RWPE2 (cell line): ENCODE results near the gene CGNL1.

Experiments
- ATAC-seq: fragments of 200-7000 bp; cut with Tn5 transposase; 3 replicates; pipeline ENCODE4 v1.9.1; 2021; ENCODE audit warnings: low read depth
- DNase-seq: peaks from one replicate; pipeline ENCODE4 v3.0.0-alpha.2; 2020; ENCODE audit warnings: low spot score
- H3K27ac ChIP-seq: fragments of 450-650 bp; 2 replicates; pipeline ENCODE4 v1.5.1; 2017; ENCODE audit warnings: mild to moderate bottlenecking; ENCODE audit not compliant: poor library complexity, severe bottlenecking
- H3K27me3 ChIP-seq: fragments of 250-450 bp; sonication (Bioruptor Pico); 2 replicates; pipeline ENCODE4 v1.5.1; 2021; ENCODE audit warnings: mild to moderate bottlenecking, moderate library complexity; ENCODE audit not compliant: insufficient read depth, poor library complexity, severe bottlenecking
- H3K36me3 ChIP-seq: fragments of 250-450 bp; sonication (Bioruptor Pico); 2 replicates; pipeline ENCODE4 v1.5.1; 2020; ENCODE audit warnings: low read depth, mild to moderate bottlenecking, moderate library complexity
- H3K4me1 ChIP-seq: fragments of 250-450 bp; sonication (Bioruptor Pico); 2 replicates; pipeline ENCODE4 v1.5.1; 2021; ENCODE audit warnings: mild to moderate bottlenecking, moderate library complexity; ENCODE audit not compliant: insufficient read depth, poor library complexity, severe bottlenecking
- H3K4me3 ChIP-seq: fragments of 250-450 bp; sonication (Bioruptor Pico); 2 replicates; pipeline ENCODE4 v1.5.1; 2021; ENCODE audit warnings: mild to moderate bottlenecking, moderate library complexity; ENCODE audit not compliant: severe bottlenecking
- H3K9me3 ChIP-seq: fragments of 250-450 bp; sonication (Bioruptor Pico); 2 replicates; pipeline ENCODE4 v1.5.1; 2021; ENCODE audit warnings: mild to moderate bottlenecking, moderate library complexity; ENCODE audit not compliant: severe bottlenecking
- CTCF ChIP-seq: fragments of 450-650 bp; IDR thresholded peaks from one replicate; pipeline ENCODE4 v1.5.1; 2017; ENCODE audit warnings: mild to moderate bottlenecking, moderate library complexity; ENCODE audit not compliant: poor library complexity, severe bottlenecking

CGNL1 gene

GRCh38 chr15:57557810-57558209, 181.5 kb downstream of the CGNL1 start:
- TF ChIP-seq CTCF: no peak
- no peaks in the 10 kb centered on the region for H3K27me3 ChIP-seq
- peaks cover 21% of the 10 kb centered on the region for H3K4me1 ChIP-seq
- H3K9me3 ChIP-seq: no peaks in the 10 kb centered on the region
- H3K36me3 ChIP-seq: no peaks in the 10 kb centered on the region
- no peak overlapping the region for H3K4me3 ChIP-seq
- H3K27ac ChIP-seq: no peak overlapping the region
- no peak for DNase-seq
- no peak for ATAC-seq

GRCh38 chr15:57559875-57560274, 183.6 kb downstream of the CGNL1 start:
- ATAC-seq: peak; percentile 53; the same call in 2 of the 3 replicates
- peak; percentile 99 for TF ChIP-seq CTCF
- no peaks in the 10 kb centered on the region for H3K9me3 ChIP-seq

GRCh38 chr15:57561041-57561711, 184.9 kb downstream of the CGNL1 start:
- Histone ChIP-seq H3K4me3 (no peak overlapping the region), H3K36me3 (no peaks in the 10 kb centered on the region), H3K4me1 (peaks cover 15% of the 10 kb centered on the region), H3K27me3 (no peaks in the 10 kb centered on the region), H3K9me3 (no peaks in the 10 kb centered on the region), H3K27ac (peak overlapping the region; percentile 42)
- peak; percentile 99 for TF ChIP-seq CTCF
- no peak for DNase-seq
- peak; percentile 89 for ATAC-seq

More at GRCh38 chr15:57559875-57560274, 183.6 kb downstream of the CGNL1 start:
- no peak for DNase-seq
- no peak overlapping the region for H3K4me3 ChIP-seq
- no peak overlapping the region for H3K27ac ChIP-seq
- no peaks in the 10 kb centered on the region for H3K36me3 ChIP-seq
- peaks cover 11% of the 10 kb centered on the region for H3K4me1 ChIP-seq
- H3K27me3 ChIP-seq: no peaks in the 10 kb centered on the region

- no peaks in the 10 kb centered on the region for H3K27me3 ChIP-seq
- H3K27ac ChIP-seq: peak overlapping the region; percentile 42
- no peak for ATAC-seq
- no peak overlapping the region for H3K4me3 ChIP-seq
- TF ChIP-seq CTCF: no peak
- DNase-seq: peak; percentile 8
- H3K4me1 ChIP-seq: peaks cover 21% of the 10 kb centered on the region
- no peaks in the 10 kb centered on the region for H3K9me3 ChIP-seq
- no peaks in the 10 kb centered on the region for H3K36me3 ChIP-seq
Observed at GRCh38 chr15:57562196-57562769, 186.0 kb downstream of the CGNL1 start.

GRCh38 chr15:57563416-57563815, 187.1 kb downstream of the CGNL1 start:
- DNase-seq: peak; percentile 27
- Histone ChIP-seq H3K36me3 (no peaks in the 10 kb centered on the region), H3K9me3 (no peaks in the 10 kb centered on the region), H3K4me1 (peaks cover 21% of the 10 kb centered on the region), H3K27me3 (no peaks in the 10 kb centered on the region), H3K27ac (no peak overlapping the region), H3K4me3 (no peak overlapping the region)
- no peak for ATAC-seq
- TF ChIP-seq CTCF: no peak
